OCI-LY7 (cell line): ENCODE measurements around the gene B4GALT4. TPM values are rescaled to one million over a fixed set of nuclear protein-coding genes. Genes with fewer than 3 reads are reported as not detected.

ENCODE experiments used
- Bru-seq: library from RNA; stranded (reverse); fragments of 400-500 nt; gene quantifications from one replicate; lab custom pipeline; 2021; lab: Mats Ljungman, UMichigan
- BruChase-seq, 2 experiments: library from RNA; stranded (reverse); fragments of 400-500 nt; gene quantifications; one replicate each; lab custom pipeline; 2021; lab: Mats Ljungman, UMichigan
- BruUV-seq: library from RNA; stranded (reverse); fragments of 400-500 nt; replicated peaks from 2 replicates; lab custom pipeline; 2021; lab: Mats Ljungman, UMichigan
- CTCF ChIA-PET: fragments of 300-600 bp; sonication (Branson Sonifier 250); formaldehyde crosslinking; loops from one replicate; lab custom pipeline; 2022; ENCODE audit warnings: antibody characterized with exemption; ENCODE audit not compliant: unreplicated experiment; lab: Charles Lee
- POLR2A ChIA-PET: fragments of 300-600 bp; sonication (Branson Sonifier 250); formaldehyde crosslinking; loops from one replicate; lab custom pipeline; 2022; ENCODE audit warnings: antibody characterized with exemption; lab: Charles Lee
- DNase-seq: peaks from one replicate; pipeline ENCODE4 v3.0.0-alpha.2; 2015; ENCODE audit warnings: low spot score
- H2AFZ ChIP-seq: fragments of 200-600 bp; sonication (generic), shearing (Covaris generic); 2 replicates; pipeline ENCODE4 v1.6.1; 2014; ENCODE audit warnings: mild to moderate bottlenecking, antibody characterized with exemption, low read length, moderate library complexity
- H3K27ac ChIP-seq: fragments of 200-600 bp; sonication (generic); 2 replicates; pipeline ENCODE4 v1.5.1; 2014; ENCODE audit warnings: mixed run types, low read depth, mild to moderate bottlenecking, moderate library complexity, low read length, inconsistent platforms; ENCODE audit not compliant: poor library complexity, severe bottlenecking
- H3K36me3 ChIP-seq: fragments of 200-600 bp; sonication (generic); 2 replicates; pipeline ENCODE4 v1.6.1; 2014; ENCODE audit warnings: mild to moderate bottlenecking, antibody characterized with exemption, low read length, moderate library complexity, mixed read lengths; ENCODE audit not compliant: insufficient read depth
- H3K4me1 ChIP-seq: fragments of 200-600 bp; sonication (generic); 2 replicates; pipeline ENCODE4 v1.5.1; 2014; ENCODE audit warnings: mild to moderate bottlenecking, low read length; ENCODE audit not compliant: insufficient read depth, poor library complexity, severe bottlenecking
- H3K4me2 ChIP-seq: fragments of 200-600 bp; sonication (generic); 2 replicates; pipeline ENCODE4 v1.6.1; 2014; ENCODE audit warnings: mild to moderate bottlenecking, low read length
- H3K4me3 ChIP-seq: fragments of 200-600 bp; sonication (generic); 2 replicates; pipeline ENCODE4 v1.5.1; 2014; ENCODE audit warnings: mild to moderate bottlenecking, low read depth, low read length; ENCODE audit not compliant: poor library complexity, severe bottlenecking
- H3K79me2 ChIP-seq: fragments of 200-600 bp; sonication (generic); 2 replicates; pipeline ENCODE4 v1.6.1; 2016; ENCODE audit warnings: low read depth, mild to moderate bottlenecking, low read length, moderate library complexity, mixed read lengths; ENCODE audit not compliant: insufficient read depth
- H3K9me2 ChIP-seq: fragments of 200-600 bp; sonication (generic); 2 replicates; pipeline ENCODE4 v1.6.1; 2016; ENCODE audit warnings: mild to moderate bottlenecking, low read length, mixed read lengths; ENCODE audit not compliant: insufficient read depth
- H3K9me3 ChIP-seq: fragments of 200-600 bp; sonication (generic); 2 replicates; pipeline ENCODE4 v1.6.1; 2014; ENCODE audit warnings: mild to moderate bottlenecking, mixed run types, low read length, mixed read lengths
- H4K20me1 ChIP-seq: fragments of 200-600 bp; sonication (generic); 2 replicates; pipeline ENCODE4 v1.6.1; 2014; ENCODE audit warnings: mild to moderate bottlenecking, antibody characterized with exemption, low read length, moderate library complexity, mixed read lengths; ENCODE audit not compliant: insufficient read depth
- CTCF ChIP-seq: fragments of 200-600 bp; sonication (generic); conservative IDR thresholded peaks from 2 replicates; pipeline ENCODE4 v1.5.1; 2014; ENCODE audit warnings: mild to moderate bottlenecking, antibody characterized with exemption, low read length, moderate library complexity, mixed read lengths
- EZH2phosphoT487 ChIP-seq: fragments of 200-600 bp; sonication (generic); IDR thresholded peaks from 2 replicates; pipeline ENCODE4 v1.6.1; 2018; ENCODE audit warnings: low read depth, borderline replicate concordance, mild to moderate bottlenecking, mixed run types, antibody characterized with exemption, low read length, moderate library complexity, mixed read lengths
- intact Hi-C: fragments of 100-400 bp; cut with micrococcal nuclease; formaldehyde crosslinking; loops from one replicate; pipeline ENCODE4 v1.10.0; 2022; ENCODE audit not compliant: unreplicated experiment
- long read RNA-seq: library from polyadenylated mRNA; stranded (forward); transcript quantifications from one replicate; pipeline ENCODE4 v2.0.0, GENCODE V29; 2022
- total RNA-seq, 2 experiments: library from RNA; depleted of rRNA in 1 of 2; stranded (reverse); fragments of >200 nt in 1 of 2; shearing (Covaris generic) in 1 of 2; gene quantifications; 2 replicates each; pipeline ENCODE4 v1.2.3, GENCODE V29; 2014 to 2022

Gene B4GALT4
- total RNA-seq (2014; rRNA removed; shearing (Covaris generic)) (17.3 and 20.3 TPM in 2 replicates), total RNA-seq (2022) (16.6 and 18.5 TPM in 2 replicates), Bru-seq, nascent RNA (percentile 78 among the genes with signal in this experiment), BruChase-seq, experiment 1, labeled RNA remaining after a 6-hour chase (percentile 61 among the genes with signal in this experiment), BruChase-seq, experiment 2, labeled RNA remaining after a 2-hour chase (percentile 70 among the genes with signal in this experiment)
- long read RNA-seq, full-length matches to known transcripts: 21 of 33 reads
- long read RNA-seq, partial matches to known transcripts: 1 of 33 reads
- long read RNA-seq, other reads (novel, unspliced or antisense): 11 of 33 reads

GRCh38 chr3:119240591-119241434 is at the start of gene B4GALT4:
Gene B4GALT4, minus strand, starts transcription at chr3:119240878. Its CDS starts 10,779 bp downstream, at chr3:119230099.
- peak; percentile 93 for DNase-seq
- Histone ChIP-seq H3K9me2 (no peaks in the 10 kb centered on the region), H3K79me2 (peaks cover 27% of the 10 kb centered on the region; the same call in 1 of the 2 replicates), H3K4me3 (peak within 1 kb of the TSS; percentile 78), H4K20me1 (no peaks in the 10 kb centered on the region), H3K27ac (peak within 1 kb of the TSS; percentile 62), H3K4me1 (peaks cover 13% of the 10 kb centered on the region), H3K9me3 (no peaks in the 10 kb centered on the region), H2AFZ (peak within 1 kb of the TSS; percentile 97), H3K36me3 (peaks cover 16% of the 10 kb centered on the region), H3K4me2 (peak within 1 kb of the TSS; percentile 99)
- BruUV-seq: no TSS peak
- intact Hi-C loops: loop anchor here (1.0 to 10.0 kb wide), 5 partner anchors 52 to 434 kb away; partner anchors contain the start of genes COX17 and IGSF11
- ChIA-PET POLR2A (interaction anchor here (0.6 to 1.8 kb wide), 10 partner anchors 10 to 440 kb away, joined by 3 to 11 read pairs (median 4); partner anchors contain the start of gene TMEM39A), CTCF (interaction anchor here (0.5 to 1.6 kb wide), 12 partner anchors 10 to 435 kb away, joined by 3 to 7 read pairs (median 4); partner anchors contain the start of gene COX17)
- TF ChIP-seq EZH2phosphoT487 (no peak), CTCF (no peak)

GRCh38 chr3:119289404-119289770 is 48.7 kb upstream of the B4GALT4 start:
- intact Hi-C loops: no loop called here

More at GRCh38 chr3:119289404-119289770, 48.7 kb upstream of the B4GALT4 start:
- TF ChIP-seq EZH2phosphoT487 (no peak), CTCF (no peak)
- Histone ChIP-seq H3K79me2 (no peaks in the 10 kb centered on the region), H3K4me1 (peaks cover 20% of the 10 kb centered on the region), H4K20me1 (no peaks in the 10 kb centered on the region), H3K36me3 (no peaks in the 10 kb centered on the region), H3K9me3 (peaks cover 11% of the 10 kb centered on the region; the same call in 1 of the 2 replicates), H3K4me2 (no peak overlapping the region), H2AFZ (no peak overlapping the region), H3K4me3 (no peak overlapping the region), H3K9me2 (no peaks in the 10 kb centered on the region), H3K27ac (no peak overlapping the region)
- ChIA-PET POLR2A (no interaction called here), CTCF (no interaction called here)
- DNase-seq: no peak
- BruUV-seq: no TSS peak
